ENCODE results near the gene MYH4.

GRCh38 chr17:10469459-10469858 lies at the start of gene MYH4:
- TF ChIP-seq ZNF138 (CRISPR knock-in tag; conservative IDR thresholded peaks at IDR 0.05) (no peak), CTCF (IDR thresholded peaks at IDR 0.05) (no peak), TEAD4 (CRISPR knock-in tag; IDR thresholded peaks at IDR 0.05) (no peak), MXD4 (CRISPR knock-in tag; IDR thresholded peaks at IDR 0.05; ENCODE audit: borderline replicate concordance) (no peak), MAX (CRISPR knock-in tag; IDR thresholded peaks at IDR 0.05) (no peak), ETV6 (CRISPR knock-in tag; IDR thresholded peaks at IDR 0.05) (no peak), ZNF317 (CRISPR knock-in tag; IDR thresholded peaks at IDR 0.05; ENCODE audit: borderline replicate concordance, low read depth) (no peak), GABPB1 (CRISPR knock-in tag; IDR thresholded peaks at IDR 0.05) (no peak)
- TF ChIP-seq, protein P1, sequence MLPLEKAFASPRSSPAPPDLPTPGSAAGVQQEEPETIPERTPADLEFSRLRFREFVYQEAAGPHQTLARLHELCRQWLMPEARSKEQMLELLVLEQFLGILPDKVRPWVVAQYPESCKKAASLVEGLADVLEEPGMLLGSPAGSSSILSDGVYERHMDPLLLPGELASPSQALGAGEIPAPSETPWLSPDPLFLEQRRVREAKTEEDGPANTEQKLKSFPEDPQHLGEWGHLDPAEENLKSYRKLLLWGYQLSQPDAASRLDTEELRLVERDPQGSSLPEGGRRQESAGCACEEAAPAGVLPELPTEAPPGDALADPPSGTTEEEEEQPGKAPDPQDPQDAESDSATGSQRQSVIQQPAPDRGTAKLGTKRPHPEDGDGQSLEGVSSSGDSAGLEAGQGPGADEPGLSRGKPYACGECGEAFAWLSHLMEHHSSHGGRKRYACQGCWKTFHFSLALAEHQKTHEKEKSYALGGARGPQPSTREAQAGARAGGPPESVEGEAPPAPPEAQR (CRISPR knock-in tag; IDR thresholded peaks at IDR 0.05), result no peak
- TF ChIP-seq, protein P2, sequence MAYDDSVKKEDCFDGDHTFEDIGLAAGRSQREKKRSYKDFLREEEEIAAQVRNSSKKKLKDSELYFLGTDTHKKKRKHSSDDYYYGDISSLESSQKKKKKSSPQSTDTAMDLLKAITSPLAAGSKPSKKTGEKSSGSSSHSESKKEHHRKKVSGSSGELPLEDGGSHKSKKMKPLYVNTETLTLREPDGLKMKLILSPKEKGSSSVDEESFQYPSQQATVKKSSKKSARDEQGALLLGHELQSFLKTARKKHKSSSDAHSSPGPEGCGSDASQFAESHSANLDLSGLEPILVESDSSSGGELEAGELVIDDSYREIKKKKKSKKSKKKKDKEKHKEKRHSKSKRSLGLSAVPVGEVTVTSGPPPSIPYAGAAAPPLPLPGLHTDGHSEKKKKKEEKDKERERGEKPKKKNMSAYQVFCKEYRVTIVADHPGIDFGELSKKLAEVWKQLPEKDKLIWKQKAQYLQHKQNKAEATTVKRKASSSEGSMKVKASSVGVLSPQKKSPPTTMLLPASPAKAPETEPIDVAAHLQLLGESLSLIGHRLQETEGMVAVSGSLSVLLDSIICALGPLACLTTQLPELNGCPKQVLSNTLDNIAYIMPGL (CRISPR knock-in tag; IDR thresholded peaks at IDR 0.05), result no peak

Measured in WTC11 (cell line).